Epithelial cell of proximal tubule (primary cell): Measurements from ENCODE around the gene FAM171A1. TPM values are rescaled to one million over a fixed set of nuclear protein-coding genes. Genes with fewer than 3 reads are reported as not detected.

Experiments used
- DNase-seq: peaks from one replicate; pipeline ENCODE4 v3.0.0-alpha.2; 2011; ENCODE audit warnings: low read depth
- H3K4me3 ChIP-seq: 2 replicates; pipeline ENCODE4 v1.5.1; 2011; ENCODE audit warnings: low read depth, mild to moderate bottlenecking, low read length
- total RNA-seq: library from RNA; depleted of rRNA; stranded (reverse); fragments of >200 nt; gene quantifications from 2 replicates; pipeline ENCODE4 v1.2.3, GENCODE V29; 2015
- TF ChIP-seq, protein P1 (sequence below): conservative IDR thresholded peaks from 2 replicates; pipeline ENCODE4 v1.5.1; 2012; ENCODE audit warnings: low read depth, mild to moderate bottlenecking, low read length

The FAM171A1 gene
- total RNA-seq, 1 donor from 2014 or later: 20.2 TPM

- TF ChIP-seq, protein P1, sequence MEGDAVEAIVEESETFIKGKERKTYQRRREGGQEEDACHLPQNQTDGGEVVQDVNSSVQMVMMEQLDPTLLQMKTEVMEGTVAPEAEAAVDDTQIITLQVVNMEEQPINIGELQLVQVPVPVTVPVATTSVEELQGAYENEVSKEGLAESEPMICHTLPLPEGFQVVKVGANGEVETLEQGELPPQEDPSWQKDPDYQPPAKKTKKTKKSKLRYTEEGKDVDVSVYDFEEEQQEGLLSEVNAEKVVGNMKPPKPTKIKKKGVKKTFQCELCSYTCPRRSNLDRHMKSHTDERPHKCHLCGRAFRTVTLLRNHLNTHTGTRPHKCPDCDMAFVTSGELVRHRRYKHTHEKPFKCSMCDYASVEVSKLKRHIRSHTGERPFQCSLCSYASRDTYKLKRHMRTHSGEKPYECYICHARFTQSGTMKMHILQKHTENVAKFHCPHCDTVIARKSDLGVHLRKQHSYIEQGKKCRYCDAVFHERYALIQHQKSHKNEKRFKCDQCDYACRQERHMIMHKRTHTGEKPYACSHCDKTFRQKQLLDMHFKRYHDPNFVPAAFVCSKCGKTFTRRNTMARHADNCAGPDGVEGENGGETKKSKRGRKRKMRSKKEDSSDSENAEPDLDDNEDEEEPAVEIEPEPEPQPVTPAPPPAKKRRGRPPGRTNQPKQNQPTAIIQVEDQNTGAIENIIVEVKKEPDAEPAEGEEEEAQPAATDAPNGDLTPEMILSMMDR: no peak
Measured at GRCh38 chr10:15373199-15373598, 2.1 kb upstream of the FAM171A1 start.

DNA sequence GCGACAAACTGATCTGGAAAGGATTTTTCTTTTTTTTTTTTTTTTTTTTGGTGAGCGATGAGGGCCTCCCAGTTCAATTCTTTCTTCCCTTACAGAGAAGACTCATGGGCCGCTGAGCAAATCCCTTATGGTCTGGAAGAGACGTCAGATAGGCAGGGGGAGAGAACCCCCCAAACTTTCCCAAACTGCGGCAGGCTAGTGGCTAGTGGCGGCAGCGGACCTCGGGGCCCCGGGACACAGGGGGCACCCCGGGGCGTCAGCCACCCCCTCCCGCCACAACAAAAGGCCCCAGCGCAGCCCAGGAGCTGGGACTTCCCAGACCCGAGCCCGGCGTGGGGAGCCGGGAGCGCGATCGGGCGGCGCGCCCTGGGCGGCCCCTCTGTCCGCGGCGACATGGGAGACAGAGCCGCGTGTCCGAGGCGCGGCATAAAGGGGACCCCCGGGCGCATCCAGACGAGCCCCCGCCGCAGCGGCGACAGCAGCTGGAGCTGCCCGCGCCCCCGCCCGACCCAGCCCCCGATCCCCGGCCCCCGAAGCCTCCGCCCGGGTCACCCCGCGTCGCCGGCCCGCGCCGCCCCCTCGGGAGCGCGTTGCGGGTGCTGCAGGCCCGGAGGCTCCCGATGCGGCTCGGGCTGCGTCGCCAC lies 755 bp downstream of the FAM171A1 start:
- TF ChIP-seq, protein P1: no peak
- H3K4me3 ChIP-seq: peak overlapping the region; percentile 80
- DNase-seq: no peak

More at GRCh38 chr10:15373199-15373598, 2.1 kb upstream of the FAM171A1 start:
- no peak overlapping the region for H3K4me3 ChIP-seq
- DNase-seq: no peak

DNA sequence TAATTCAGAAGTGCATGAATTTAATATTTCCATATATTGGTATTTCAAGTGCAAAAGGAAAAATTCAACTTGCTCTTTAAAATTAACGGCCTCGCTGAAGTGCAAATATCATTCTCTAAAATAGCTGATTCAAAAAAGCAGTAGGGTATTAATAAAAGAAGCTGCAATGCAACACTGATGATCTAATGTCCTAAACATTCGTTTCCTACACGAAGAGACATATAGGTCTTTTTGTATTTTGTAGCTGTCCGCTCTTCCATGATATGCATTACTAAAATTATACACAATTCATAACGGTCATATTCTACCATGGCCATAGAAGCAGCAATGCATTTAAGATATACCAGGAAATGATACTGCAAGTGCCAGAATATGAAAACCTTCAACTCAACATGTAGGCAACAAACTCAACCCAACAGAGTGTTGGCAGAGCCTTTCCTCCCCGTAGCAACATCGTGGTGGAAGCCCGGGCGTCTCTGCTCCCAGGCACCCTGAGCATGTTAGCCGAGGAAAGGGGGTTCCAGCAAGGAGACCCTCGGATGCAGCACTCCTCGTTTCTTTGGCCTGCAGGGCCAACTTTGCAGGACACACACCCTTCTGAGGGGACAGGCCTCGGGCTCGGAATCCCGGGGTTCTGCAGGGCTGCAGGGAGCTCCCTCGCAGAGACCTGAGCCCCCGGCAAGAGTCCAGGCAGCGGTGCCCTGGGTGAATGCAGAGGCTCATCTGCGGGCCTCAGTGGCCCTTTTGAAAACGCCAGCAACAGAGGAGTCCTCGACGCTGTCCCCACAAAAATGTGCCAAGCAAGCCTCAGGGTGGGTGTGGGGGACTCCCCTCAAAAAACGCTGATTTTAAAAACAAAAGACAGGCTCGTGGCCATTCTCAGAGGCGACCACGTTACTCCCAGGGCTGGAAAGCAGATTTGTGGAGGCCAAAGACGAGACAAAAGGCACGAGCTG lies 1.6 kb downstream of the FAM171A1 start:
- peak overlapping the region; percentile 80 for H3K4me3 ChIP-seq
- TF ChIP-seq, protein P1: no peak
- no peak for DNase-seq

GRCh38 chr10:15368101-15368855 lies 2.8 kb downstream of the FAM171A1 start:
- DNase-seq: no peak
- TF ChIP-seq, protein P1: no peak
- H3K4me3 ChIP-seq: no peak overlapping the region

GRCh38 chr10:15367296-15368085 lies 3.6 kb downstream of the FAM171A1 start:
- TF ChIP-seq, protein P1: no peak

DNA sequence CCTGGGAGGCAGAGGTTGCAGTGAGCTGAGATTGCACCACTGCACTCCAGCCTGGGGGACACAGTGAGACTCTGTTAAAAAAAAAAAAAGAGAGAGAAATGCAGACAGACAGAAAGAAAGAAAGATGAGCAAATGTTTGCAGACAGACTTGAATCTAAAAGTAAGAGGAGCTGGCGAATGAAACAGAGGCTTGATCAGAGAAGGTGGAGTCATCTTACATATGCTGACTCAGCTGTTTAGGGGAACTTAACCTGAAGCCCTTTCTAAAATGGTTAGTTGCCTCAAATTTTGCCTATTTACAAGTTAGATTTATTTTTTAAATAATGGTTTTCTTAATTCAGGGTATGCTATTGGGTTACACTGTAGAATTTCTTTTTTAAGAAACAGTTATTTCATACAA lies 5.4 kb downstream of the FAM171A1 start:
- TF ChIP-seq, protein P1: no peak

More at GRCh38 chr10:15367296-15368085, 3.6 kb downstream of the FAM171A1 start:
- no peak overlapping the region for H3K4me3 ChIP-seq
- no peak for DNase-seq

More for the DNA sequence above, 5.4 kb downstream of the FAM171A1 start:
- H3K4me3 ChIP-seq: no peak overlapping the region
- no peak for DNase-seq
